Measurements from ENCODE around the gene MRRF.

- TF ChIP-seq POLR2AphosphoS5 (IDR thresholded peaks at IDR 0.05; ENCODE audit: low read depth, low read length) (no peak), POLR2A (IDR thresholded peaks at IDR 0.05; ENCODE audit: low read depth, low read length) (no peak), TAF1 (IDR thresholded peaks at IDR 0.05; ENCODE audit: borderline replicate concordance, low read depth, low read length) (no peak)
Observed at GRCh38 chr9:122378236-122378635, 113.6 kb downstream of the MRRF start.

All from GM12892 (cell line).